H4 (cell line): ENCODE data around the gene KLF12. TPM values are rescaled to one million over a fixed set of nuclear protein-coding genes. Genes with fewer than 3 reads are reported as not detected.

Experiments used
- DNase-seq: peaks from one replicate; pipeline ENCODE4 v3.0.0-alpha.2; 2015; ENCODE audit warnings: low spot score
- total RNA-seq: library from RNA; depleted of rRNA; stranded (reverse); fragments of >200 nt; shearing (Covaris generic); gene quantifications from 2 replicates; pipeline ENCODE4 v1.2.3, GENCODE V29; 2014

KLF12 gene
- total RNA-seq, 1 experiment from 2014 or later, result 2.4 TPM

GRCh38 chr13:74103970-74104555 lies 30.1 kb downstream of the KLF12 start:
- no peak for DNase-seq

GRCh38 chr13:74103196-74103595 lies 31.0 kb downstream of the KLF12 start:
- DNase-seq, result no peak

GRCh38 chr13:74102691-74103090 lies 31.5 kb downstream of the KLF12 start:
- DNase-seq, result no peak

- DNase-seq, result no peak
These were observed 32.8 kb downstream of the KLF12 start for GRCh38 chr13:74101436-74101835.

- no peak for DNase-seq
These were observed 36.1 kb downstream of the KLF12 start for GRCh38 chr13:74098077-74098476.

- no peak for DNase-seq
These were observed 37.1 kb downstream of the KLF12 start for GRCh38 chr13:74097116-74097515.

GRCh38 chr13:74093691-74094090 lies 40.5 kb downstream of the KLF12 start:
- DNase-seq, result no peak

GRCh38 chr13:74092711-74093110 lies 41.5 kb downstream of the KLF12 start:
- DNase-seq, result no peak

GRCh38 chr13:74090869-74091605 lies 43.2 kb downstream of the KLF12 start:
- DNase-seq, result no peak

GRCh38 chr13:74090397-74090796 lies 43.8 kb downstream of the KLF12 start:
- no peak for DNase-seq

GRCh38 chr13:74087357-74087756 lies 46.8 kb downstream of the KLF12 start:
- no peak for DNase-seq
